SKM-1 treated with dmso at 0.1 percent for 144 hours (cell line): ENCODE measurements around the gene KCNK17.

ENCODE experiments used
- DNase-seq: peaks from one replicate; lab custom pipeline; 2025; ENCODE audit not compliant: unreplicated experiment; lab: John Stamatoyannopoulos, UW

KCNK17 gene

DNA sequence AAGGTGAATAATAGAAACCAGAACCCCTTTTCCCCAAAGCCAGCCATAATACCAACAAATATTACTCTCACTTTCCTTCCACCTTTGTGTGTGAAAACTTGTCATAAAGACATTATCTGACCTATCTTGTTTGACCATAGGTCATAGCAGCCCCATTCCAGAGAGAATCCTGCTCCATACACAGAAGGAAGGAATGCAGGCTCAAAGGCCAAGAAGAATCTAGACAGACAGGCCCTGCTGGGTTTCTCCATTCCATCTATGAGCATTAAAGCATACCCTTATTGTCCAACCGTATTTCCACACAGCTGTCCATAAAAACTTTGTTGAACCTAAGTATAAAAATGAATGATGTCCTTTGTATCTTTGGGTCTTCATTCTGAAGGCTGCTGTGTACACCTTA lies 44.3 kb downstream of the KCNK17 start:
- DNase-seq: no peak

DNA sequence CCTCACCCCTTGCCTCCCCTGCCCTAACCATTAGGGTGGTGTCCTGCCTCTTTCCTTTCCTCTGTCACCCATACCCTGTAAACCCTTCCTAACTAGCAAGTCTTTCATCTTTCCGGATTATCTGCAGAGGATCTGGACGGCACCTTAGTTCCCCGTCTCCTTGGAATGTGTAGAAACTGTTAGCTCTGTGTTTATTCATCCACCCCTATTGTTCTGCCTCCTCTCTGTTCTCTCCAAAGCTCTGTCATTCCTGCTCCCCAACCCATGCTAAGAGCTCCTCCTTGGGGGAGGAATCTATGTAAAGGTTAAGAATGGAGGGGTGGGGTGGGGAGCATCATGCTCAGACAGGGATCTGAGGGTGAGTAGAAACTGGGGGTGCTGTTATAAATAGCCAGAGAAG lies 45.5 kb downstream of the KCNK17 start:
- DNase-seq: no peak

DNA sequence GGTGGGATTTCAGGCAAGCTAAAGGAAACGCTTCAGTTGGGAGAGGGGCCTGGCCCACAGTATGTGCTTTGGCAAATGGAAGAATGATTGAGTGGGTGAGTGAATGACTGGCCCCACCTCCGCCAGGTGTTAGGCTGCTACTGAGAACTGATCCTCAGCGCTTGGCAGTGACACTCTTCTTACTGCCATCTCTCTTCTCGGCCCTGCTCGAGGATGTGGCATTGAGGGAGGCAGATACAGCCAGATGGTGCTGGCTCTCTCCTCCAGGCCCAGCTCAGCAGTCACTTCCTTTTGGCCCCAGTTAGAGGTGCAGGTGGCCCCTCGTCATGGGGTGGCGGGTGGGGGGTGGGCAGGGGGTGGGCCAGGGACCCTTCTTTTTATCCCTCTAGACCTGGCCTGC lies 46.0 kb downstream of the KCNK17 start:
- DNase-seq: no peak

GRCh38 chr6:39266782-39267355 lies 47.4 kb downstream of the KCNK17 start:
- DNase-seq: no peak

GRCh38 chr6:39266375-39266774 lies 47.8 kb downstream of the KCNK17 start:
- no peak for DNase-seq

DNA sequence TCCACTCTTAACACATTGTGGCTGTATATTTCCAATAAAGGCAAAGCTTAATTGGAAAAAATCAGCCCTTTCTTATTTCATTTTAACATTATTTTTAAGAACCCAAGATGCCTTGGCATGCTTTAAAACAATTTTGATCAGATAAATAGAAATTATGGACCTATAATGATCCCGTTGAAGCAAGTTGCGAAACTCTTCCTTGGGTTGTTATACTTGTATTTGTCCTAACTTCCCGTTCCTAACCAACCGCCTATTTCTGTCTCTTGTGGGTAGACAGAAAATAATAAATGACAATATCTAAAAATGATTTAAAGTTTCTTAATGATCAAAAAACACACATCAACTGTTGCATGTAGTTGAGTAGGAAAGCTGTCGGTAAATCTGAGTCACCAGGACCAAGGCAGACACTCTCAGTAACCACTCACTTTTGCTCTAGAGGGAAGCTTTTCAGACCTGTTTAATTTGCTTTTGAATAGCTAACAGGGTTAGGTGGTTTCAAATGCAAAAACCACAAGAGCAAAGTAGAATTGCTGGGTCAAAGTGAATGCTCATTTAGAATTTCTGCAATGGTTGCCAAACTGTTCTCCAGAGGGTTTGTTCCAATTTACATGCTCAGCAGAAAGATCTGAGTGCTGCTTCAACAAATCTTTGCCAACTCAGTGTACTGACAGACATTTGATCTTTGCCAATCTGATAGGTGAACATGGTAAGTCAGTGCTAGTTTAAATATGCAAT lies 50.7 kb downstream of the KCNK17 start:
- DNase-seq: peak; percentile 66

DNA sequence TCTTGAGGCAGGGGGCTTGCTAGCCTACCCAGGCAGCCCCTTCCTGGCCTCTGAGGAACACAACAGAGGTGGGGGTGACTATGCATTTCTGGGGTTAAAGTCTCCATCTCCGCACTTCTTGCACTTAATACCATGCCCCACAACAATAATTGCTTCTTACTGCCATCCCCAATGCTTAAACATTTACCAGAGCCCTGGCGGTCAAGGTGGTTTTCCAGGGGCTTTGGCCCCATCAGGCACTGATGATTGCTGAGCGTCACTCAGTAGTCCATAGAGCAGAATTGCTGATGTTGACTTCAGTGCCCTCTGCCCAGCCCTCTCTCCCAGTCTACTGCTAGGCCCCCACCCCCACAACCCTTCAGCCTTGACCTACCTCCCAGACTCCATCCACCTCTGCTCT lies 52.5 kb downstream of the KCNK17 start:
- DNase-seq: no peak

- no peak for DNase-seq
Observed at GRCh38 chr6:39260953-39261352, 53.3 kb downstream of the KCNK17 start.

- DNase-seq: no peak
Observed at GRCh38 chr6:39260456-39260855, 53.8 kb downstream of the KCNK17 start.

DNA sequence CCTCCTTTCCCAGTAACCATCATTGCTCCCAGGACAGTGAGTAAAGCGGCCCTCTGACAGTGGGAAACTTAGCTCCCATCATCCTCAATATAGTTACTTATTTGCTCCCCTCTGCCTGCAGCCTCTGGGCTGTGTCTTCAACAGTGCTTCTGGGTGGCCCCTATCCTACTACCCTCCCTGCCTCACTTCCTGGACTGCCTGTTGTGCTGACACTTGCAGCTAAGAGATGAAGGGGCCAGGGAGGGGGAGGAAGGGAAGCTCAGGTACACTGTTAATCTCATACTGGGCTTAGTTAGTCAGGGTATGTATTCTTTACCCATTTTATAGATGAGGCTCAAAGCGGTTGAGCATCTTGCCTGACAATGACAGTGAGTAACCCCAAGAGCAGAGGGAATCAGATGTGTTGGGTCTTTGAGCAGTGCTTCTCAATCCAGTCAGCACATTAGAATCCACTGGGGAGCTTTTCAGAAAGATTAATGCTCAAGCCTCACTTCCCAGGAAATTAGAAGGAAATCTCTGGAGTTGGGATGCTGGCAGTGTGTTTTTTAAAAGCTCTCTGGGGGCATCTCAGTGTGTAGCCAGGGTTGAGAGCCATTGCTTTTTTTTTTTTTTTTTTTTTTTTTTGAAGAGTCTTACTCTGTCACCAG lies 57.8 kb downstream of the KCNK17 start:
- DNase-seq: no peak

GRCh38 chr6:39254999-39255535 lies 59.2 kb downstream of the KCNK17 start:
- no peak for DNase-seq

DNA sequence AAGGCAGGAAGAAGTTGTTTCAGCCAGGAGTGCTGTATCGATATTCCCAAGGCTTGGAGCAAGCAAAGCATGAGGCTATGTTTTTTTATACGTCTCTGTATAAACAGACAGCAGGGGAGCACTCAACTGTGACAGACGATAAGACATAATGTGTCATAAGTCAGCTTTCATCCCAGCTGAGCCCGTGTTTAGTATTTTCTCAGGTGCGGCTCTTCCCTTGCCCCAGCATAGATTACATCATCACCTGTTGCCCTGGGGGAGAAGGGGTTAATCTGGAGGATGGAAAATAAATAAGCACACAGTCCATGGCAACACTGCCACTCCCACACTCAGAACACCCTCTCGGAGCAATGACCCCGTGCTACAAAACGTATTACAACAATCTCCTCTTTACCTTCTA lies 62.8 kb downstream of the KCNK17 start:
- no peak for DNase-seq

GRCh38 chr6:39250507-39250906 lies 63.7 kb downstream of the KCNK17 start:
- no peak for DNase-seq

DNA sequence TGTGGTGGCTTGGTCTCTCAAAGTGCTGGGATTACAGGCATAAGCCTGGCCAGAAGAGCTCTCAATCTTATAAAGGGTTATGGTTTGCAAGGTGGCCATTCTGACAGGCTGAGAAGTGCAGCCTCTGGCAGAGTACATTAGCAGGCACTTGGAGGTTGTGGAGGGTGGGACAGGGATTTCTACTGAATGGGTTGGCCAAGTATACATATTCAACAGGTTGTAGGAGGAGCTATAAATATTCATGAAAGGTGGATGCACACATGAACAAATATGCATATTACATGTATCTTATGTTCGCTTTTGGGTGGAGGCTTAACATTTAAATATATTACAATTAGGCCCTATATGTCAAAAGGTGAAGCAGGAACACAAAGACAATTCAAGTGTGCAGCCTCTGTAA lies 64.9 kb downstream of the KCNK17 start:
- DNase-seq: no peak
